Keratinocyte (primary cell): ENCODE data around the gene CCDC144A. TPM values are rescaled to one million over a fixed set of nuclear protein-coding genes. Genes with fewer than 3 reads are reported as not detected.
"Not testable (repeated sequence)": the region's sequence is repeated elsewhere in the genome, so short reads cannot be mapped to it uniquely, and the experiment has no call there.

Source experiments
- DNase-seq: peaks from one replicate; pipeline ENCODE4 v3.0.0-alpha.2; 2011; ENCODE audit warnings: low read depth, missing footprints, low spot score
- FAIRE-seq: peaks from 2 replicates; lab custom pipeline; 2011; peaks lifted over from hg19 to GRCh38; lab: Jason Lieb, UNC
- H2AFZ ChIP-seq: 2 replicates; pipeline ENCODE4 v1.6.0; 2012; ENCODE audit warnings: low read length, control low read depth, inconsistent platforms; ENCODE audit not compliant: control insufficient read depth
- H3K27ac ChIP-seq: 2 replicates; pipeline ENCODE4 v1.5.1; 2011; ENCODE audit warnings: low read length; ENCODE audit not compliant: control insufficient read depth, insufficient read depth
- H3K27me3 ChIP-seq: 3 replicates; pipeline ENCODE4 v1.6.0; 2011; ENCODE audit warnings: low read length; ENCODE audit not compliant: control insufficient read depth, insufficient read depth; ENCODE audit errors: extremely low read depth
- H3K36me3 ChIP-seq, 2 experiments: 2 replicates in 1 of 2; 3 replicates in 1 of 2; pipeline ENCODE4 v1.5.1; 2011; ENCODE audit warnings: low read length in 2 of 2, mild to moderate bottlenecking in 1 of 2; ENCODE audit not compliant: control insufficient read depth in 2 of 2, insufficient read depth in 2 of 2; ENCODE audit errors: extremely low read depth in 1 of 2
- H3K4me1 ChIP-seq: 3 replicates; pipeline ENCODE4 v1.5.1; 2011; ENCODE audit warnings: low read length; ENCODE audit not compliant: control insufficient read depth, insufficient read depth; ENCODE audit errors: extremely low read depth
- H3K4me2 ChIP-seq: 3 replicates; pipeline ENCODE4 v1.6.0; 2011; ENCODE audit warnings: low read depth, low read length; ENCODE audit not compliant: control insufficient read depth, insufficient read depth; ENCODE audit errors: extremely low read depth
- H3K4me3 ChIP-seq, 3 experiments: fragments of 200-600 bp in 1 of 3; sonication (generic) in 1 of 3; 2 replicates in 2 of 3; 3 replicates in 1 of 3; pipeline ENCODE4 v1.5.1; 2011 to 2016; ENCODE audit warnings: low read length in 3 of 3, mild to moderate bottlenecking in 3 of 3, control low read depth in 2 of 3, inconsistent platforms in 1 of 3, low read depth in 1 of 3, mixed read lengths in 1 of 3, mixed run types in 1 of 3, moderate library complexity in 1 of 3; ENCODE audit not compliant: control insufficient read depth in 2 of 3, insufficient read depth in 2 of 3; ENCODE audit errors: extremely low read depth in 1 of 3
- H3K79me2 ChIP-seq: 2 replicates; pipeline ENCODE4 v1.6.0; 2012; ENCODE audit warnings: low read length; ENCODE audit not compliant: control insufficient read depth, insufficient read depth
- H3K9ac ChIP-seq: 3 replicates; pipeline ENCODE4 v1.6.0; 2011; ENCODE audit warnings: low read length; ENCODE audit not compliant: control insufficient read depth, insufficient read depth; ENCODE audit errors: extremely low read depth
- H3K9me1 ChIP-seq: 3 replicates; pipeline ENCODE4 v1.6.0; 2011; ENCODE audit warnings: low read length; ENCODE audit not compliant: control insufficient read depth, insufficient read depth; ENCODE audit errors: extremely low read depth
- H3K9me3 ChIP-seq: 2 replicates; pipeline ENCODE4 v1.5.1; 2012; ENCODE audit warnings: low read depth, low read length; ENCODE audit not compliant: control insufficient read depth
- H4K20me1 ChIP-seq: 3 replicates; pipeline ENCODE4 v1.6.0; 2011; ENCODE audit warnings: low read length; ENCODE audit not compliant: control insufficient read depth, insufficient read depth; ENCODE audit errors: extremely low read depth
- dilution Hi-C: fragments of 300-500 bp; cut with MboI; formaldehyde crosslinking; loops from one replicate; pipeline ENCODE4 v1.7.0; 2020; ENCODE audit warnings: low sequenced_read_pairs; ENCODE audit not compliant: extremely low pct_ligation_motif_present
- polyA plus RNA-seq, 5 experiments: library from polyadenylated mRNA; depleted of rRNA in 3 of 5; stranded (reverse) in 3 of 5; stranded (forward) in 1 of 5; unstranded in 1 of 5; fragments of >200 nt; gene quantifications; 1 replicate in 1 of 5; 2 replicates in 3 of 5; 3 replicates in 1 of 5; pipeline versions ENCODE4 v1.2.1 to v1.2.3, GENCODE V29; 2011 to 2012; ENCODE audit warnings: missing spikeins in 2 of 5, low read depth in 1 of 5, low replicate concordance in 1 of 5

The CCDC144A gene
- polyA plus RNA-seq, 1 donor (not counting 4 experiments of a cell fraction or from before 2014, with no cell fraction given): 0.30 TPM

DNA sequence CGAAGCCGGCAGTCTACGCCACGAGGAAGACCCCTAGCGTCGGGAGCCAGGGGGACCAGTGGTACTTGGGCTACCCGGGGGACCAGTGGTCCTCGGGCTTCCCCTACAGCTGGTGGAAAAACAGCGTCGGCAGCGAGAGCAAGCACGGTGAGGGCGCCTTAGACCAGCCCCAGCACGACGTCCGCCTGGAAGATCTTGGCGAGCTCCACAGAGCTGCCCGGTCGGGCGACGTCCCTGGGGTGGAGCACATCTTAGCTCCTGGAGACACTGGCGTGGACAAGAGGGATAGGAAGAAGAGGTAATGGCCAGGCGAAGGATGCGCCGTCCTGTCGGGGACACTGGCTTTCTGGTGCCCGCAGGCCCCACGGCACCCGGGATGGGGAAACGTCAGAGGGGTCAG lies 406 bp downstream of the CCDC144A start:
- FAIRE-seq, DNase-seq, H3K27ac ChIP-seq, H3K36me3 ChIP-seq, H3K9me3 ChIP-seq, H3K9ac ChIP-seq, dilution Hi-C loops, H3K9me1 ChIP-seq, H3K4me1 ChIP-seq, H3K79me2 ChIP-seq, H3K27me3 ChIP-seq, H3K4me2 ChIP-seq, H2AFZ ChIP-seq, H4K20me1 ChIP-seq, H3K4me3 ChIP-seq: not testable (repeated sequence)

DNA sequence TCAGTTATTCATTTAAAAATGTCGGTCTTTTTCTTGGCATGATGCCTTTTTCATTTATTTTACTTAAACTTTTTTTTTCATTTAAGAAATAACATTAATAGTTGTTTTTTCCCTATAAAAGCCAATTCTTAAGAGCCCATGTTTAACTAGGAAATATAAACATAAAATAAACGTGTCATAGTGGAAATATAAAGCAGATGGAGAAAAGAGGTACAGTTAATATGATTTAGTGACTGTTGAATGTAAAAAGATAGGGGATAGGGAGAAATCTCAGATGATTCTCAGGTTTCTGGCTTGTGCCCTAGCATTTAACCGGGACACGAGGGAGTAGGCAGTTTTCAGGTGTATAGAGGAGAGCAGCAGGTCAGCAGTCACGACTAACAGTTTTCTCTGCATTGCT lies 7.6 kb downstream of the CCDC144A start:
- FAIRE-seq, H3K9me3 ChIP-seq, H2AFZ ChIP-seq, H3K9ac ChIP-seq, H3K4me1 ChIP-seq, H3K27me3 ChIP-seq, H3K36me3 ChIP-seq, H3K79me2 ChIP-seq, H3K4me3 ChIP-seq, H3K9me1 ChIP-seq, H4K20me1 ChIP-seq, dilution Hi-C loops, H3K4me2 ChIP-seq, H3K27ac ChIP-seq, DNase-seq: not testable (repeated sequence)

DNA sequence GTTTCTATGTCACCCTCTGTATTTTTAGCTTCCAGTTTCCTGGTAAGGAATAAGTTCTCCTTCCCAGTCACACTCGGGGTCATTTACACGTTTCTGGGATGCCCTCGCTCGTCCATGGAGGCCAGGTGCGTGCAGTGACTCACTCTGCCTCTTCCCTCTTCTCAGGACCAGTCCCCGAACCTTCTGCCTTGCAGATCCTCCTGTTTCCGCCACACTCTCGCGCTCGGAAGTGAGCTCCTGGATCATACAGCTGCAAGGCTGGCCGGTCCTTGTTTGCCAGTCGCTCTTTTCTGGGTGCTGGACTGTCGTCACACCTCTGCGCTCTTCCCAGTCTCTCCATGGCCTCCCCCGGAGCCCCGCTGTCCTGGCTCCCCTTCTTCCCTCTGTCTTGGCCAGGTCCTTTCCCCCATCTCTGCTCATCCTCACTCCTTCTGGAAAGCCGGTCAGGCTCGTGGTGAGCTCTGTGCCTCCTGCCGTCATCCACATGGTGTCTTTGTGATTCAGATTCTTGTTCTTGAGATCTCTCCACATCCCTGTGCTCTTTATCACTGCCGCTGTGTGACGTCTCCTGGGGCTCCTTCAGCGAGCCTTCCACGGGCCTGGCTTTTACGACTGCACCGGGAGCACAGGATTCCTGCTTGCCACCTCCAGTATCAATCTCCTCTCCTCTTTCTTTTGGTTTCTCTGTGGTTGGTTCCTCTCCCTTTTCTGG lies 55.6 kb downstream of the CCDC144A start:
- DNase-seq, dilution Hi-C loops, H2AFZ ChIP-seq: not testable (repeated sequence)

DNA sequence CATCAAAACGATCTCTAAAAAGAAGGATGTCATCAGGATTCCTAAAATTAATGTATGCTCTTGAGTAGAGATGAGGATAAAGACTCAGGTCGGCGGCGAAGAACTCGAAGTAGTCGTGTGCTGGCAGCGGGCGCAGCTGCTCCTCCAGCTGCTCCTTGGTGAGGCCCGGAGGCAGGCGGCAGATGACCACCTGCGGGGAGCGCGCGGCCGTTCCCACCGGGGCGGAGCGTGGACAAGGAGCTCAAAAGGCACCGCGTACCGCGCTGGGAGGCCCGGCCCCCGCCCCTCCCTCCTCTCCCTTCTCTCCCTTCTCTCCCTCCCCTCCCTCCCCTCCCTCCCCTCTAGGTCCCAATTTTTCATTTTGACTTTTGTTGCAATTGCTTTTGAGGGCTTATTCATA lies 56.5 kb downstream of the CCDC144A start:
- H3K4me3 ChIP-seq, H4K20me1 ChIP-seq, H3K4me1 ChIP-seq, H3K9me3 ChIP-seq, H3K79me2 ChIP-seq, H3K9ac ChIP-seq, H3K36me3 ChIP-seq, DNase-seq, H3K9me1 ChIP-seq, H2AFZ ChIP-seq, H3K4me2 ChIP-seq, dilution Hi-C loops, FAIRE-seq, H3K27ac ChIP-seq, H3K27me3 ChIP-seq: not testable (repeated sequence)

More for the DNA sequence above, 55.6 kb downstream of the CCDC144A start:
- not testable (repeated sequence) for H4K20me1 ChIP-seq, H3K79me2 ChIP-seq, H3K4me2 ChIP-seq, H3K9me3 ChIP-seq, H3K4me1 ChIP-seq, H3K9ac ChIP-seq, H3K27ac ChIP-seq, FAIRE-seq, H3K36me3 ChIP-seq, H3K4me3 ChIP-seq, H3K9me1 ChIP-seq, H3K27me3 ChIP-seq

DNA sequence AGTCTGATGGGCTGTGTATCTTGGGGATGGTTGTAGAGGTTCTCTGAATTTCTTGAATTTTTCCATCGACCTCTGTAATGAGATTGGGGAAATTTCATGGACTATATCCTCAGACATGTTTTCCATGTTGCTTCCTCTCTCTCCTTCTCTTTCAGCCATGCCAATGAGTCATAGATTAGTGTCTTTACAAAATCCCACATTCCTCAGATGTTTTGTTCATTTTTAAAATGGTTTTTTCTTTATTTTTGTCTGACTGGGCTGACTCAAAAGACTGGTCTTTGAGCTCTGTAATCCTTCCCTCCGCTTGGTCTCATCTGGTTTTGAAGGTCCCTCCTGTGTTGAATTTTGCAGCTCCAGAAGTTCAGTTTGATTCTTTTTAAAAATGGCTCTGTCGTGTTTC lies 60.5 kb downstream of the CCDC144A start:
- H3K36me3 ChIP-seq, H3K79me2 ChIP-seq, H3K27ac ChIP-seq, dilution Hi-C loops, H3K9me3 ChIP-seq, DNase-seq, H4K20me1 ChIP-seq, H3K27me3 ChIP-seq, H3K9ac ChIP-seq, H3K4me3 ChIP-seq, H3K4me2 ChIP-seq, H3K4me1 ChIP-seq, H3K9me1 ChIP-seq, FAIRE-seq, H2AFZ ChIP-seq: not testable (repeated sequence)
